Lower lobe of right lung (tissue), 2 donors: ENCODE measurements around the gene THAP9. TPM values are rescaled to one million over a fixed set of nuclear protein-coding genes. Genes with fewer than 3 reads are reported as not detected.

Experiments
- ATAC-seq, 2 donors: fragments of 200-7000 bp; cut with Tn5 transposase; one replicate each; pipeline ENCODE4 v1.9.1; 2020 to 2022; ENCODE audit warnings: mild to moderate bottlenecking in 2 of 2, moderate library complexity in 2 of 2
- DNase-seq: peaks from one replicate; pipeline ENCODE4 v3.0.0-alpha.2; 2020
- H3K27ac ChIP-seq: fragments of 200-600 bp; one replicate; pipeline ENCODE4 v1.8.0; 2022
- H3K27me3 ChIP-seq: fragments of 200-600 bp; one replicate; pipeline ENCODE4 v1.8.0; 2022; ENCODE audit warnings: low read depth
- H3K36me3 ChIP-seq: fragments of 200-600 bp; one replicate; pipeline ENCODE4 v1.8.0; 2022; ENCODE audit warnings: mild to moderate bottlenecking
- H3K4me1 ChIP-seq: fragments of 200-600 bp; one replicate; pipeline ENCODE4 v1.8.0; 2022
- H3K4me3 ChIP-seq: fragments of 200-600 bp; one replicate; pipeline ENCODE4 v1.8.0; 2022; ENCODE audit warnings: mild to moderate bottlenecking
- H3K9me3 ChIP-seq: fragments of 200-600 bp; one replicate; pipeline ENCODE4 v1.8.0; 2022
- CTCF ChIP-seq: fragments of 200-600 bp; IDR thresholded peaks from one replicate; pipeline ENCODE4 v1.8.0; 2022; ENCODE audit warnings: antibody characterized with exemption, mild to moderate bottlenecking
- intact Hi-C: fragments of 100-400 bp; cut with DNase I; formaldehyde crosslinking; loops from one replicate; pipeline ENCODE4 v1.11.0; 2022
- total RNA-seq: library from RNA; stranded (reverse); fragmentation: NEBNext Ultra II Directional; extraction: Animal tissue kit (Norgen Biotek cat#: 25700); gene quantifications from one replicate; pipeline ENCODE4 v1.2.1, GENCODE V29; 2021
- donor health status: DM: no; HTN: yes; CAD: no; lungs with severe emphysema.

The THAP9 gene
- total RNA-seq, 1 donor from 2014 or later, result 5.0 TPM

GRCh38 chr4:82919386-82919785, 18.9 kb downstream of the THAP9 start:
- intact Hi-C loops, result no loop called here
- no peak overlapping the region for H3K4me3 ChIP-seq
- H3K9me3 ChIP-seq, result no peaks in the 10 kb centered on the region
- H3K27ac ChIP-seq, result no peak overlapping the region
- H3K27me3 ChIP-seq, result no peaks in the 10 kb centered on the region
- peaks cover 14% of the 10 kb centered on the region for H3K36me3 ChIP-seq
- TF ChIP-seq CTCF, result no peak
- no peak for ATAC-seq
- DNase-seq, result no peak
- H3K4me1 ChIP-seq, result no peaks in the 10 kb centered on the region

DNA sequence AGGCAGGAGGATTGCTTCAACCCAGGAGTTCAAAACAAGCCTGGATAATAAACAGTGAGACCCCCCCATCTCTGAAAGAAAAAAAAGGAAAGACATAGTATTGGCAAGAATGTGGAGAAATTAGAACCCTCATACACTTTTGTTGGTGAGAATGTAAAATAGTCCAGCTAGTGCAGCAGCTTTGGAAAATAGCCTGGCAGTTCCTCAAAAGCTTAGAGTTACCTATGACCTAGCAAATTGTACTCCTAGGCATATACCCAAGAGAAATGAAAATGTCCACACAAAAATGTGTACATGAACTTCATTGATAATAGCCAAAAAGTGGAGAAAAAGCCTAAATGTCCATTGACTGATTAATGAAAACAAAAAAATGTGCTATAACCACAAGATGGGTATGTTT, 21.3 kb downstream of the THAP9 start:
- H3K27ac ChIP-seq, result no peak overlapping the region
- TF ChIP-seq CTCF, result no peak
- DNase-seq (no peak), ATAC-seq (no peak)
- no peaks in the 10 kb centered on the region for H3K27me3 ChIP-seq
- peaks cover 14% of the 10 kb centered on the region for H3K36me3 ChIP-seq
- H3K4me1 ChIP-seq, result no peaks in the 10 kb centered on the region
- H3K4me3 ChIP-seq, result no peak overlapping the region
- intact Hi-C loops, result no loop called here
- H3K9me3 ChIP-seq, result no peaks in the 10 kb centered on the region

GRCh38 chr4:82930848-82931755, 30.6 kb downstream of the THAP9 start:
- intact Hi-C loops, result no loop called here
- Histone ChIP-seq H3K27ac (no peak overlapping the region), H3K36me3 (peaks cover 46% of the 10 kb centered on the region), H3K4me3 (no peak overlapping the region), H3K4me1 (no peaks in the 10 kb centered on the region), H3K9me3 (no peaks in the 10 kb centered on the region), H3K27me3 (no peaks in the 10 kb centered on the region)
- ATAC-seq (no peak), DNase-seq (no peak)
- no peak for TF ChIP-seq CTCF

DNA sequence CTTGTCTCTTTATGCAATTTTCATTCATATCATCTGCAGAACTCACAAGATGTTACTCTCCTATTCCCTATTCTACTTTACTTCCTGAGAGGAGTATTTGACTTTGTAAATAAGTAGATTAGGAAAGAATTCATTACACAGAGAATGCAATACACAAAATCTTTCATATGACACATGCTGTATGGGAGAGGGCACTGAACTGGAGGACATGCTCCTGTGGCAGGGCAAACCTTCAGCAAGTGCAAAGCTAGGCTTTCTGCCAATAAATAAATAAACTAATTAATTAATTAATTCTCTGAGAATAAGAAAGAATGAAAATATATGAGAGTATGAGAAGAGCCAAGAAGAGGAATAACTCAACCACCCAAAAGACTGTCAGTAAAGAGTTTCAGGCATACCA, 33.9 kb downstream of the THAP9 start:
- no peak for ATAC-seq
- peaks cover 70% of the 10 kb centered on the region for H3K36me3 ChIP-seq
- no peaks in the 10 kb centered on the region for H3K9me3 ChIP-seq
- DNase-seq, result no peak
- no peak for TF ChIP-seq CTCF
- H3K4me3 ChIP-seq, result no peak overlapping the region
- intact Hi-C loops, result no loop called here
- no peaks in the 10 kb centered on the region for H3K27me3 ChIP-seq
- H3K4me1 ChIP-seq, result no peaks in the 10 kb centered on the region
- no peak overlapping the region for H3K27ac ChIP-seq

DNA sequence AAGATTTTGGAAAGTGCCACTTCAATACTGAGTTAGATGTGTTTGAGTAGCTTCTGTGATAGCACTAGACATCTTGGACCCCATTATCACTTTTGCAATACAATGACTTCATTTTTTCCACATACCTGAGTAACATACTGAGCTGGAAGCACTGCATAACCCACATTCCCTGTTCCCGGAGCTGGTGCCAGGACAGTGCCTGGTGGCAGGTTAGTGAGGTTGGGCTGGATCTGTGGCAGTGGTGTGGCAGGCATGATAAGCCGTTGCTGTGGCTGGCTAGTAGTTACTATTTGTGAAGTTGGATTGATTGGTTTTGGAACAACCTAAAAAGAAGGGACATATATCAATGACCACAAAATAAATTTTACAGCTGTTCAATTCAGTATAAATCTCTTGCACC, 38.9 kb downstream of the THAP9 start:
- ATAC-seq (no peak), DNase-seq (no peak)
- intact Hi-C loops, result no loop called here
- H3K27me3 ChIP-seq, result no peaks in the 10 kb centered on the region
- H3K4me3 ChIP-seq, result no peak overlapping the region
- no peaks in the 10 kb centered on the region for H3K9me3 ChIP-seq
- H3K36me3 ChIP-seq, result peaks cover 69% of the 10 kb centered on the region
- H3K27ac ChIP-seq, result no peak overlapping the region
- no peaks in the 10 kb centered on the region for H3K4me1 ChIP-seq
- TF ChIP-seq CTCF, result no peak
